ENCODE data around the gene CIDEB. TPM values are rescaled to one million over a fixed set of nuclear protein-coding genes. Genes with fewer than 3 reads are reported as not detected.

The CIDEB gene
- total RNA-seq, 1 experiment from 2014 or later, result 0.18 TPM

- H3K27ac ChIP-seq (ENCODE audit: low read length), result no peak overlapping the region
- intact Hi-C loops (cut with micrococcal nuclease; ENCODE audit: unreplicated experiment), result no loop called here
- DNase-seq (ENCODE audit: low read depth, low spot score) (no peak), ATAC-seq (no peak)
- no peaks in the 10 kb centered on the region for H3K27me3 ChIP-seq (ENCODE audit: control insufficient read depth, insufficient read depth, low read length)
- no TSS peak for BruUV-seq (replicated peaks)
- in situ Hi-C loops (cut with HindIII; ENCODE audit: low pct_unique_long_range_greater_than_20kb, low sequenced_read_pairs), result no loop called here
- no peaks in the 10 kb centered on the region for H3K4me1 ChIP-seq (ENCODE audit: control insufficient read depth, insufficient read depth, low read length)
- H3K36me3 ChIP-seq (ENCODE audit: control insufficient read depth, insufficient read depth, low read length), result no peaks in the 10 kb centered on the region
- TF ChIP-seq, protein P1, sequence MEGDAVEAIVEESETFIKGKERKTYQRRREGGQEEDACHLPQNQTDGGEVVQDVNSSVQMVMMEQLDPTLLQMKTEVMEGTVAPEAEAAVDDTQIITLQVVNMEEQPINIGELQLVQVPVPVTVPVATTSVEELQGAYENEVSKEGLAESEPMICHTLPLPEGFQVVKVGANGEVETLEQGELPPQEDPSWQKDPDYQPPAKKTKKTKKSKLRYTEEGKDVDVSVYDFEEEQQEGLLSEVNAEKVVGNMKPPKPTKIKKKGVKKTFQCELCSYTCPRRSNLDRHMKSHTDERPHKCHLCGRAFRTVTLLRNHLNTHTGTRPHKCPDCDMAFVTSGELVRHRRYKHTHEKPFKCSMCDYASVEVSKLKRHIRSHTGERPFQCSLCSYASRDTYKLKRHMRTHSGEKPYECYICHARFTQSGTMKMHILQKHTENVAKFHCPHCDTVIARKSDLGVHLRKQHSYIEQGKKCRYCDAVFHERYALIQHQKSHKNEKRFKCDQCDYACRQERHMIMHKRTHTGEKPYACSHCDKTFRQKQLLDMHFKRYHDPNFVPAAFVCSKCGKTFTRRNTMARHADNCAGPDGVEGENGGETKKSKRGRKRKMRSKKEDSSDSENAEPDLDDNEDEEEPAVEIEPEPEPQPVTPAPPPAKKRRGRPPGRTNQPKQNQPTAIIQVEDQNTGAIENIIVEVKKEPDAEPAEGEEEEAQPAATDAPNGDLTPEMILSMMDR (IDR thresholded peaks at IDR 0.05), result no peak
- ChIA-PET CTCF (interaction anchor here (0.5 kb wide), 1 partner anchor 43 kb away, joined by 3 read pairs; no protein-coding TSS in a partner anchor), POLR2A (no interaction called here)
- H3K9me3 ChIP-seq (ENCODE audit: control insufficient read depth, insufficient read depth, low read depth, low read length), result no peaks in the 10 kb centered on the region
- H3K4me3 ChIP-seq (ENCODE audit: low read depth in 2 of 2, low read length in 2 of 2), result no peak overlapping the region
Observed at GRCh38 chr14:24255438-24255837, 52.3 kb downstream of the CIDEB start.

Other genes starting within 250 kb of the CIDEB start
- not detected for gene CPNE6, start 236.4 kb downstream of the CIDEB start, total RNA-seq (2021; ENCODE audit: unreplicated experiment)
- 24.5 TPM for gene PCK2, start 213.7 kb downstream of the CIDEB start, total RNA-seq (2021; ENCODE audit: unreplicated experiment)
- 37.4 TPM for gene DCAF11, start 193.2 kb downstream of the CIDEB start, total RNA-seq (2021; ENCODE audit: unreplicated experiment)
- 1.4 TPM for gene NRL, start 193.0 kb downstream of the CIDEB start, total RNA-seq (2021; ENCODE audit: unreplicated experiment)
- gene FITM1, start 177.3 kb downstream of the CIDEB start, total RNA-seq (2021; ENCODE audit: unreplicated experiment), result 0.46 TPM
- 130 TPM for gene PSME1, start 171.8 kb downstream of the CIDEB start, total RNA-seq (2021; ENCODE audit: unreplicated experiment)
- gene EMC9, start 166.4 kb downstream of the CIDEB start, total RNA-seq (2021; ENCODE audit: unreplicated experiment), result 42.5 TPM
- gene PSME2, start 161.4 kb downstream of the CIDEB start, total RNA-seq (2021; ENCODE audit: unreplicated experiment), result 188 TPM
- gene RNF31, start 160.5 kb downstream of the CIDEB start, total RNA-seq (2021; ENCODE audit: unreplicated experiment), result 48.6 TPM
- 24.5 TPM for gene IRF9, start 146.7 kb downstream of the CIDEB start, total RNA-seq (2021; ENCODE audit: unreplicated experiment)
- gene REC8, start 135.9 kb downstream of the CIDEB start, total RNA-seq (2021; ENCODE audit: unreplicated experiment), result 9.8 TPM
- 103 TPM for gene IPO4, start 119.2 kb downstream of the CIDEB start, total RNA-seq (2021; ENCODE audit: unreplicated experiment)
- 44.7 TPM for gene TM9SF1, start 112.5 kb downstream of the CIDEB start, total RNA-seq (2021; ENCODE audit: unreplicated experiment)
- not detected for gene TSSK4, start 102.3 kb downstream of the CIDEB start, total RNA-seq (2021; ENCODE audit: unreplicated experiment)
- 42.4 TPM for gene CHMP4A, start 94.5 kb downstream of the CIDEB start, total RNA-seq (2021; ENCODE audit: unreplicated experiment)
- gene MDP1, start 91.9 kb downstream of the CIDEB start, total RNA-seq (2021; ENCODE audit: unreplicated experiment), result 8.9 TPM
- 155 TPM for gene NEDD8, start 75.6 kb downstream of the CIDEB start, total RNA-seq (2021; ENCODE audit: unreplicated experiment)
- gene GMPR2, start 75.0 kb downstream of the CIDEB start, total RNA-seq (2021; ENCODE audit: unreplicated experiment), result 45.9 TPM
- gene TINF2, start 65.4 kb downstream of the CIDEB start, total RNA-seq (2021; ENCODE audit: unreplicated experiment), result 53.8 TPM
- 2.3 TPM for gene TGM1, start 44.8 kb downstream of the CIDEB start, total RNA-seq (2021; ENCODE audit: unreplicated experiment)
- gene RABGGTA, start 36.4 kb downstream of the CIDEB start, total RNA-seq (2021; ENCODE audit: unreplicated experiment), result 30.9 TPM
- 8.9 TPM for gene DHRS1, start 8.2 kb downstream of the CIDEB start, total RNA-seq (2021; ENCODE audit: unreplicated experiment)
- gene NOP9, start 8.1 kb downstream of the CIDEB start, total RNA-seq (2021; ENCODE audit: unreplicated experiment), result 25.3 TPM
- 6.9 TPM for gene LTB4R2, start 2.2 kb upstream of the CIDEB start, total RNA-seq (2021; ENCODE audit: unreplicated experiment)
- 4.8 TPM for gene LTB4R, start 3.5 kb upstream of the CIDEB start, total RNA-seq (2021; ENCODE audit: unreplicated experiment)
- gene ADCY4, start 27.1 kb upstream of the CIDEB start, total RNA-seq (2021; ENCODE audit: unreplicated experiment), result 0.21 TPM
- gene RIPK3, start 32.0 kb upstream of the CIDEB start, total RNA-seq (2021; ENCODE audit: unreplicated experiment), result not detected
- 0.36 TPM for gene NFATC4, start 60.2 kb upstream of the CIDEB start, total RNA-seq (2021; ENCODE audit: unreplicated experiment)
- 0.31 TPM for gene NYNRIN, start 91.0 kb upstream of the CIDEB start, total RNA-seq (2021; ENCODE audit: unreplicated experiment)
- 1.0 TPM for gene CBLN3, start 121.7 kb upstream of the CIDEB start, total RNA-seq (2021; ENCODE audit: unreplicated experiment)
- 37.6 TPM for gene KHNYN, start 122.0 kb upstream of the CIDEB start, total RNA-seq (2021; ENCODE audit: unreplicated experiment)
- 54.2 TPM for gene SDR39U1, start 134.8 kb upstream of the CIDEB start, total RNA-seq (2021; ENCODE audit: unreplicated experiment)
- gene CMA1, start 200.3 kb upstream of the CIDEB start, total RNA-seq (2021; ENCODE audit: unreplicated experiment), result not detected